Colon (tissue), 2 donors: ENCODE results near the gene PLXDC1.
"Not testable (repeated sequence)": the region's sequence is repeated elsewhere in the genome, so short reads cannot be mapped to it uniquely, and the experiment has no call there.

Source experiments
- FAIRE-seq: peaks from 2 replicates; lab custom pipeline; 2012; peaks lifted over from hg19 to GRCh38; lab: Jason Lieb, UNC
- donor health status: control.
- donor health status: control.

PLXDC1 gene

DNA sequence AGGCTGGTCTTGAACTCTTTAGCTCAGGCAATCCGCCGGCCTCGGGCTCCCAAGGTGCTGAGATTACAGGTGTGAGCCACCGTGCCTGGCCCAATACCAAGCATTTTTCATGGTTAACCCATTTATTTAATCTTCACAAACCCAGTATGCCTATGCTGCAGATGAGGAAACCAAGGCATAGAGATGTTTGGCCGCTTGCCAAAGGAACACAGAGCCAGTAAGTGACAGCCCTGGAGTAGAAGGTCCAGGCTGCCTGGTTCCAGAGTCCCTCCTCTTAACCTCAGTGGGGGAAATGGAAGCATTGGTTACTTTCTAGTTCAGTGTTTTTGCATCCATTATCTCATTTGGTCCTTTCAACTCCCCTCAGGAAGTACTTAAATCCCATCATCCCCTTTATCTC is 29.9 kb upstream of the PLXDC1 start:
- no peak for FAIRE-seq

DNA sequence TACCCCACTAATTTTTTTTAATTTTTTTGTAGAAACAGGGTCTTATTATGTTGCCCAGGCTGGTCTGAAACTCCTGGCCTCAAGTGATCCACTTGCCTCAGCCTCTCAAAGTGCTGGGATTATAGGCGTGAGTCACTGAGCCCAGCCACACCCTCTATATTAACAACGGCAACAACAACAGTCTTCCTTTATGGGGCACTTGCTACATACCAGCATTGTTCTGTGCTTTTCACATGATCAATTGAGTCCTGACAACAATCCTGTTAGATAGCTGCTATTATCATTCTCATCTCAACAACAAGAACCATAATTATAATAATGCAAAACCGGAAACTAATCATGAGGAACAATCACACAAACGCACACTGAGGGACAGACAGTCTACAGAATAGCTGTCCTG is 27.1 kb upstream of the PLXDC1 start:
- no peak for FAIRE-seq

DNA sequence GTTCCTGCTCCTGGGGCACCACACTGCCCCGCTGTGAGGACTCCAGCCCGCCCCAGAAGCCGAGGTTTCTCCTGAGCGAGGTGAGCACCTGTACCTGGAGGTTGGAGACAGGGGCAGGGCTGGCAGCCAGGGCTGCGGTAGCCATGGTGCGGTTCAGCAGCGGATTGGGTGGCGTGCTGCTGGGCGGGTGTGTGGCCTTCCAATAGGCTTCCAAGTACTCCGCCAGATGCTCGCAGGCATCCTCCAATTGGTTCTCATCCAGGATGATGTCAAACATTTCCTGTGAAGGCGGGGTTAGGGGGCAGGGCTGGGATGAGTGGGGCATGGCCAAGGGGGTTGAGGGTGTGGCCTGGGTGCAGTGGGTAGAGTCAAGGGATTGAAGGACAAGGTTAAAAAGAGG is 25.8 kb upstream of the PLXDC1 start:
- FAIRE-seq: no peak

DNA sequence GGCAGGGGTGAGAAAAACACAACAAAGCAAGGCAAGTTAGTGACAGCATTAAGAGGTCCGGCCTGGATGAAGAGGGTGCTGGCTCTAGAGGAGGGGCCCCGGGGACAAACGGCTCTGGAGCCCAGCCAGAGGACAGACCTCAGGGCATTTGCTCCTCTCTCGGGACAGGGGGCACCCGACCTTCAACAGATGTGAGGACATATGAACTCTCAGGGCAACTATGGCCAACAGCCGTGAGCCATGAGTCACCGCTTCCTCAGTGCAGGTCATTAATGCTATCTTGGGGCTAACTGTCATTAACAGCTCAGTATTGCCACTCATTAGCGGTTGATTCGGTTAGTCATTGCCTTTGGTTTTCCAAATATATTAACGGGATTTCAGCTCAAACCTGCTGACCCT is 24.3 kb upstream of the PLXDC1 start:
- no peak for FAIRE-seq

DNA sequence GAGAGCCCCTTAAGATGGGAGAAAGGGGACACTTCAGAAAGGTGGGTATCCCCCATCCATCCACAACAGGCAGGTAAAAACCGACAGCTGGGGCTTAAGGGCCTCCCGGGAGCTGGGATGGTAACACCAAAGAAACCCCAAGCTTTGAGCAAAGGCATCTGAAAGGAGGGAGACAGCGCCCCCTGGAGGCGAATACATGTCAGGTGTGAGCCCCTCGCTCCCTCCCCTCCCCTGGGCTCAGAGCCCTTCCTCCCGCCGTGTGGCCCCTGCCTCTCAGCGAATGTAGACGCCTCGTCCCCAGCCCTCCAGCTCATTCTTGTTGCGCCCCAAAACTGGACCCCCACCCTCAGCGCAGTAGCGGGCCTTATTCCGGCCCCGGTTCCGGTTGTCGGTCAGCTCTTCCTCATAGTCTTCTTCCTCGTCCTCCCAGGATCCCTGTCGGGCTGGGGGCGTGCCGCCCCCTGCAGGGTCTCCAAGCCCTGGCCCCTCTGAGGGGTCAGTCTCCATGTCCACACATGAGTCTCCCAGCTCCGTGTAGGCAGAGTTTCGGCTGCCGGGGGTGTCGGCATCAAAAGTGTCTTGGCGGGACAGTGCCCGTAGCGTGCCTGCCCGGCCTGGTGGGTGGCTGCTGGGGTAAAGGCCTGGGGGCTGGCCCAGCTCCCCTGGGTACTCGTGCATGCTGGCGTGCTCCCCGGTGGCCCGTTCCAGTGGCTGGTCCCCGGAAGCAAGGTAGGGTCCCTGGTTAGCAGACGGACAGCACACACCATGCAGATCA is 23.7 kb upstream of the PLXDC1 start:
- FAIRE-seq: no peak

DNA sequence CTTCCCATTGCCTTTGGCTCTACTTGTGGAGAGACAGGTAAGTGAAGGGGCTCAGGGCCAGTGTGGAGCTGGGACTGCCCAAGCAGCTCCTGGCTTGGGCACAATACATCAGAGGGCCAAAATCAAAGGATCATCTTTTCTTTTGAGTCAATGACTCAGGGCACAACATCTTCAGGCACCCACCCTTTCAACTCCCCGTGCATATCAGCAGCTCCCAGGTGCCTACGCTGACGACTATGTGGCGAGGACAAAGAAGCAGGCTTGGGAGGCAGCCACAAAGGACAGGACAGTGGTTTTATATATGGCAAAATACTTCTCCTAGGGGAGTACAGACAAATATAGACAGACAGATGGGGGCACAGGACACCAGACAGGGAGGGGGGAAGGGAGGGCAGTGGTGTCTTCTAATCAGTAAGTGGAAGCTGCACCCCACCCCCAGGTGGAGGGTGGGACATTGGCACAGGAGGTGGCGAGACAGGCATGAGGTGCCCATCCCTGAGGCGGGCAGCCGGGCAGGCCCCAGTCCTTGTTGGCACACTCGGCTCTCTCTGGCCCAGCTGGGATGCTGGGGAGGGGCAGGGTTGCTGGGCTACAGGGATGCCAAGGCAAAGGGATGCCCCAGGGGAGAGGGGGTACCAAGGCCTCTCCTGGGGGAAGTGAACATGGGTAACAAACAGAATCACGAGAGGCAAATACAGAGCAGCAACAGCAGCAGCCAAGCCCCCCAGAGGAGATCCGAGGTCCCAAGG is 22.3 kb upstream of the PLXDC1 start:
- FAIRE-seq: no peak

DNA sequence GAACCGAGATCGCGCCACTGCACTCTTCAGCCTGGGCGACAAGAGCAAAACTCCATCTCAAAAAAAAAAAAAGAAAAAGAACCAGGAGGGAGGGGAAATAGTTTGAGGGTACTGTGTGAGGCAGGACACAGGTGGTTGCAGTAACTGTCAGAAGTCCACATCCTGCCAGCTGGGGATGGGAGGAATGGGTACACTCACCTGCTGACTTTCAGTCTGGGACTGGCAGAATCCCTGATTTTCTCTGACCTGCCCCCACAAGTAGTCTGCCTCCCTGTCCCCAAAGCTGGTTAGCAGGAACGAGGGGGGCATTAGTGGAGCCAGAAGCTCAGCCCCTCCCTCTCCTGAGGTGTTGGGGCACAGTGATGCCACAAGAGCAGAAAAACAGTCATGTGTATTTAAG is 21.6 kb upstream of the PLXDC1 start:
- no peak for FAIRE-seq

DNA sequence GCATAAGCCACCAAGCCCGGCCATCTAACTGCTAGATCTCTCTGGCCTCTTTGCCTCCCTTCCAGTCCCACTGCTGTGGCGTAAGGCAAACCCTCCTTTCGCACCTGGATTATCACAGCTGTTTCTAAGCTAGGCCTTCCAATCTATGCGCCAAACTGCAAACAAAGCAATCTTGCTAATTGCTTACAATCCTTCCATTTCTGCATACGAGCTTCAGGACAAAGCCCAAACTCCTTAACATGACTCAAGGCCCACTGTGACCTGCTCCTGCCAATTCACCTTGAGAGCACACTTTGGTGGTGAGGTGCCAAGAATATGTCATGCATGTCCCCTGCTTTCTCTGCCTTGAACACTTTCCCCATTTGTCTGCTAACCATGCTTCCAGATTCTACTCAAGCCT is 20.5 kb upstream of the PLXDC1 start:
- FAIRE-seq: no peak

DNA sequence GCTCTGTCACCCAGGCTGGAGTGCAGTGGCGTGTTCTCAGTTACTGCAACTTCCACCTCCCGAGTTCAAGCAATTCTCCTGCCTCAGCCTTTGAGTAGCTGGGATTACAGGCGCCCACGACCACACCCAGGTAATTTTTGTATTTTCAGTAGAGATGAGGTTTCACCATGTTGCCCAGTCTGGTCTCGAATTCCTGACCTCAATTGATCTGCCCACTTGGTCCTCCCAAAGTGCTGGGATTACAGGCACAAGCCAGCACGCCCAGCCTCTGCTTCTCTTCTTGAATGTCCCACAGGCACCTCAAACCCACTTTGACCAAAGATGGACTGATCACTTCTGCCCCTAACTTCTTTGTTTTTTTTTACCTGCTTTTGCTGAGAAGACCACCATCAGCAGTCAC is 19.1 kb upstream of the PLXDC1 start:
- no peak for FAIRE-seq

DNA sequence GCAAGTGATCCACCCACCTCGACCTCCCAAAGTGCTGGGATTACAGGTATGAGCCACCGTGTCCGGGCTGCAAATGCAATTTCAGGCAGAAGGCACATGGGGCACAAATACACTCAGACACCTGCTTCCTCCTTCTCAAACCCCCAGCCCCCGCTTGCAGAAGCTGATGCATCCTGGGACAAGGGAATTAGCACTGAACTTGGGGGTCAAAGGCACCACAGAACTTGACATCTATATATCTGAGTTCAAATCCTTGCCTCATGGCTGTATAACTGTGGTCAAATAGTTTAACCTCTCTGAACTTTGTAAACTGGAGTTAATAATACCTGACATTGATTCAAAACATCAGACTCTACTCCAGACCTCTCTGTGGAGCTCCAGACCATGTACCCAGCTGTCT is 18.7 kb upstream of the PLXDC1 start:
- FAIRE-seq: no peak

DNA sequence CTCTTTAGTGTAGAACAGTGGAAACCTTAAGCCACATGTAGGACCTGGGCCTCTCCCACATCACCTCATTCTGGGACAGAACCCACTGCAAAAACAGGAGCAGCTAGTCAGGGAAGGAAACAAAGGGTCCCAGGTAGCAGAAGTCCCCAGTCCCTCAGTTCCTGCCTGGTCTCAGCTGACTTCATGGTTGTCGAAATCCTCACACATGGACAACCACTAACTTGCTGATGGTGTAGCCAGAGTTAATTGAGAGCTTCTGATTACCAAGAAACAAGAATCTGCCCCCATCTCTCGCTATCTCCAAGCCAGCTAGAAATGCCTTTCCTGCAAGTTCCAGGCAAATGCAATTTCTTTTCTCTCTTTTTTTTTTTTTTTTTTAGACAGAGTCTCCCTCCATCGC is 18.1 kb upstream of the PLXDC1 start:
- no peak for FAIRE-seq

DNA sequence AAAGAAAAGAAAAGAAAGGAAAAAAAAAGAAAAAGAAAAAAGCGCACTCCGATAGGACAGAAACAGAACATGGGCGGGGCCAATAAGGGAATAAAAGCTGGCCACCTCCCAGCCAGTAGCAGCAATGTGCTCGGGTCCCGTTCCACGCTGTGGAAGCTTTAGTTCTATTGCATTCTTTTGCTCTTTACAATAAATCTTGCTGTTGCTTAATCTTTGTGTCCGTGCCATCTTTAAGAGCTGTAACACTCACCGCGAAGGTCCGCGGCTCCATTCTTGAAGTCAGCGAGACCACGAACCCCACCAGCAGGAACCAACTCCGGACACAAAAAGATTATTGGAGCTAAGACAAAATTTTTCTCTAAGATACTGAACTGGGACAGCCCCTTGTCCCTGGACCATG is 17.7 kb upstream of the PLXDC1 start:
- no peak for FAIRE-seq

DNA sequence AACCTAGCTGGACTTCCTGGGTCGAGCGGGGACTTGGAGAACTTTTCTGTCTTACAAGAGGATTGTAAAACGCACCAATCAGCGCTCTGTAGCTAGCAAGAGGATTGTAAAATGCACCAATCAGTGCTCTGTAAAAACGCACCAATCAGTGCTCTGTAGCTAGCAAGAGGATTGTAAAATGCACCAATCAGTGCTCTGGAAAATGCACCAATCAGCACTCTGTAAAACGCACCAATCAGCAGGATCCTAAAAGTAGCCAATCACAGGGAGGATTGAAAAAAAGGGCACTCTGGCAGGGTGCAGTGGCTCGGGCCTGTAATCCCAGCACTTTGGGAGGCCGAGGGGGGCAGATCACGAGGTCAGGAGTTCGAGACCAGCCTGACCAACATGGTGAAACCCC is 17.1 kb upstream of the PLXDC1 start:
- FAIRE-seq: not testable (repeated sequence)

DNA sequence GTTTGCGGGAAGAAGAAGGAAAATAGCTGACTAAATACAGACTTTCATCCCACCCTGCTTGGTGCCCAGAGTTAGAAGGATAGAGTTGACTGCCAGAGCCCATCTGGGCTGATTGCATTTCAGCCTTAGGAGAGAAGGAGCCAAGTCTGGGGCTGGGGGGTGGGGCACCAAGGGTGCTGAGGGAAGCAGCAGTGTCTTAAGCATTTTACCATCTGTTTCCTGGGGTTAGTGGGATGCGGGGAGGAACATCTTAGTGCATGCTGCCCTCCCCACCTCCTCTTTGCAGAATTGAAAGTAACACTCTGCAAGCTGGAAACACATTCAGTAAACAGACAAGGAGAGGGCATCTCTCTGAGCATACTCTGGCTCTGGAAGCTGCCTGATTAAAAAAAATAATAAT is 16.0 kb upstream of the PLXDC1 start:
- FAIRE-seq: no peak

DNA sequence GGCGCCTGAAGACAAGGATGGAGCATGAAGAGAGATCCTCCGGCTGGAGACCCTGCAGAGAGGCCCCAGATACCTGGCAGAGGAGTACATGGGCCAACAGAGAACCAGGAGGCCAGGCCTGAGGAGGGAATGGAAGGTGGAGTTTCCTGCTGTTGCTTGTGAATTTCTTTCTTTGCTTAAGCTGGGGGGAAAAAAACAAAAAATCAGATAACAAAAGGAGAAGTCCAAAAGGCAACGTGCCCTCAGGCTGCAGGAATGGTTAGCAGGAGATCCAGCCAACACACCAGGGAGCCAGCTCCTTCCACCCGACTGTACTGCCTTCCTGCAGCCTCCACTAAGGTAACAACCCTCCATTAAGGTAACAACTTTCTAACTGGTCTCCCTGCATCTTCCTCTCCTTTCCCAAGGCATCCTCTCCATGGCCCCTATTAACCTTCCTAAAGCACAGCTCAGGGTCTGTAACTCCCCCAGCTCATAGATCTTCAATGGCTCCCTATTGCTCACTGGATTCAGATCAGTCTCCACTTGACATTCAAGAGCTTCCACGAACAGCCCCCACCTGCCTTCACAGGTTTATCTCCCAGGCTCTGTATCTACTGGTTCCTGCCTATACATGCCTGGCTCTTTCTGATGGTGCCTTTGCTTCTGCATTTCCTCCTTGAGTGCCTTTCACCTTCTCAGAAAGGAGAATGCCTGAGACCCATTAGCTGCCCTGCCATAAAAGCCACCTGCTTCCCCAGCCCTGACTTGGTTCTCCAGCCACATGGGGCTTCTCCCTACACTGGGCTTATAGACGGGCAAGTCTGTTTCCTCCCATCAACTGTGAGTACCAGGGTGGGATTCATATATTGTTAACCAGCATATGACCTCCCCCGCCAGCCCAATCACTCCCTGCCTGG is 15.2 kb upstream of the PLXDC1 start:
- no peak for FAIRE-seq

DNA sequence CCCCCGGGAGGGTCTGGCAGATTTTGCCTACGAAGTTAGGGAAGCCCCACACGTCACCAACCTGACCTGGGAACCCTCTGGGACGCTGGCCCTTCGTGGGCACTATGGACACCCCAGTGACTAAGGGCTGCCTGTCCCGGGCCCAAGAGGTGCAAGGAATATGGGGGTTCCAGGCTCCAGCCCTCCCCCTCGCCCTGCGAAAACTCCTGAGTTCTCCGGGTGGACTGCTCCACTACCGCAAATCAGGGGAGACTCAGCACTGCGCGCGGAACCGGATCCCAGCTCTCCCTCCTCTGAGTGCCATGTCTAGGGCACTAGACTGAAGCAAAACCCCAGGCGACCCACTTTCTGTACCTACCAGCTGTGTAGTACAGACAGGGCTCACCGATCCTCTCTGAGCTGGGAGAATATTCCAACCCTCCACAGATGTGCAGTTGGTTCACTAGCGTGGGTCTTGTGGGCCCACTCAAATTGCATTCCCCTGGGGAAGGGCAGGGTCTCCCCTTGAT is 14.5 kb upstream of the PLXDC1 start, which contains the start of gene ARL5C:
Gene ARL5C (minus strand): TSS at position 321 of the 509 bp plus-strand sequence. CDS start 401 bp downstream, outside the sequence.
- FAIRE-seq: no peak

DNA sequence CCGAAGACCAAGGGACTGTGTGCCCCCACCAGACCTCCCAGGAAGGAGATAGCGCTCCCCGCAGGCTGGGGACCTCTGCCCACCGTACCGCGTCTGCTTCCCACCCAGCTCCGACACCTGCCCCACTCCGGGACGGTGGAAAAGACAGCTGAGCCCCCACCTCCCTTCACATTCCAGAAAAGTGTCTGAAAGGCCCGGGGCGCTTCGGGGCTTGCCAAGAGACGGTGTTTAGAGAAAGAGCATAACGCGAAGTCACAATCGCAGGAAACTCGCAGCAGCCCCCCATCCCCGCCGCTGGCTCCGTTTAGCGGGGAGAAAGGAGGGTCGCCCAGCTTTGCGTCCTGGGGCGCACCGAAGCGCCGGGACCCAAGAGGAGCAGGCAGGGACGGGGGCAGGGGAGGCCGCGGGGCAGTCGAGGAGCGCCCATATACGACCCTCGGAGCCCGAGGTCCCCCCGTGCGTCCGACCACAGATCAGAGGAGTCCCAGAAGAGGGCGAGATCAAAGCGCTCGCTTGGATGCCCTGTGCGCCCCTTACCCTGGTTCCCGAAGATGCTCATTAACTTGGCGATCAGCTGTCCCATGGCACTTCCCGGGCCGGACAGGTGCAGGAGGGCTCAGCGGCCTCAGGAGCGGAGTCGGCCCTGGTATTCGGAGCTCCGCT is 13.9 kb upstream of the PLXDC1 start:
- no peak for FAIRE-seq

DNA sequence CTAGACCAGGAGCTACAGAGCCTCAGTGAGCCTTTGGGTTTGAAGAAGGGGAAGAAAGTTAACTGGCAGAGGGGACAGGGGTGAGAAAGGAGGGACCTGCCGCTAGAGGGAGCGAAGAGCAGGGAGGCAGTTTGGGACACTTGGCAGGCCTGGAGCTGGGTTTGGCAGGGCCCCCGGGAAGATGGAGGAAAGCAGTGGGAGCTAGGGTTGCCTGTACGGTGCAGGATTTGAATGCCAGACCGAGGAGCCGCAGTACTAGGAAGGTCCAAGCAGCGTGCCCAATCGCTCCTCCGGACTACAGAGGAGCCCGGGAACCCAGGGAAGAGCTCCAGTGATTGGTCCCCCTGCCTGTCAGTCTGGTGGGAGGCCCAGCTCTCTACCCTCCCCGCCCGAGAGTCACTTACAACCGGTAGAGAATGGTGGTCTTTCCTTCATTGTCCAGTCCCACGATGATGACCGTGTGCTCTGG is 13.3 kb upstream of the PLXDC1 start:
- FAIRE-seq: no peak

DNA sequence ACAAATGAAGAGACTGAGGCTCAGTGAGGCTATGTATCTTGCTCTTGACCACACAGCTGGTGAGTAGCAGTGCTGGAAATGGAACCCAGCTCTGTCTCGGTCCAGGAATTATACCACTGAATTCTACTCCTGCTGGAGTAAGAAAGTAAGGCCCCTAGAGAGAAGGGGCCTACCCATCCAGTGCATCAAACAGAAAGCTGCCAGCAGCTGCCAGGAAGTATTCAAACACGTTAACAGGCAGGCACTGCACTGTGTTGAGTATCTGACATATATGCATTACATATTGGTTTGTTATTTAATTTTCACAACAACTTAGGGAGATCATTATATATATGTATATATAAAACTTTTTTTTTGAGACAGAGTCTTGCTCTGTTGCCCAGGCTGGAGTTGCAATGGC is 10.5 kb upstream of the PLXDC1 start:
- FAIRE-seq: no peak

DNA sequence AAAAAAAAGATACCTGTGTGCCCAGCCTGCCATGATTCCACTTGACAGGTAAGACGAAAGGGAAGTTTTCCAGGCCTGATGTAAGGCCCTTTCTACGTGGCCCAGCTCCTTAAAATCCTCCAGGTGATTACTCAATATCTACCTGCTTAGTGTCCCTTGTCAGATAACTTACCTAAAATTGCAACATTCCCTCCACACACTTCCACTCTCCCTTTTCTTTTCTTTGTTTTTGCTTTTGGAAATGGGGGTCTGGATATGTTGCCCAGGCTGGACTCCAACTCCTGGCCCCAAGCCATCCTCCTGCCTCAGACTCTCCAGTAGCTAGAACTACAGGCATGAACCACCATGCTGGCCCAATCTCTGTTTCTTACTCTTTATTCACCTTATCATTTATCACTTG is 7.2 kb upstream of the PLXDC1 start:
- no peak for FAIRE-seq

DNA sequence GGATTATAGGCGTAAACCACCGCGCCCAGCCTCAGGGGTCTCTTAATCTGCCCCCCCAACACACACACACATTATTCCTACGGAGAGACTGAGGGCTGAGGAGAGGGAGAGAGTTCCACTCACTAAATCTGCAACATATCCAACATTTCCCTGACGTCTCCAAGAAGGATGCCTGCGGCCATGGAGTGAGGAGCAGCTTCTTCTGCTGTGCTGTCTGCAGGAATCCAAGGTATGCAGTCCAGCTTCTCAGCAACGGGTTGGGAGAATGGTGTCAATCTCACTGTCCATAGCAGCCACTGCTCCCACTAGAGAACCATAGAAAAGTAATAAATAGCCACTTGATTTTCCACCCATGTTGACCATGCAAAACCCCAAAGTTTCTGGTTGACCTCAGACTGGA is 5.1 kb upstream of the PLXDC1 start:
- no peak for FAIRE-seq

DNA sequence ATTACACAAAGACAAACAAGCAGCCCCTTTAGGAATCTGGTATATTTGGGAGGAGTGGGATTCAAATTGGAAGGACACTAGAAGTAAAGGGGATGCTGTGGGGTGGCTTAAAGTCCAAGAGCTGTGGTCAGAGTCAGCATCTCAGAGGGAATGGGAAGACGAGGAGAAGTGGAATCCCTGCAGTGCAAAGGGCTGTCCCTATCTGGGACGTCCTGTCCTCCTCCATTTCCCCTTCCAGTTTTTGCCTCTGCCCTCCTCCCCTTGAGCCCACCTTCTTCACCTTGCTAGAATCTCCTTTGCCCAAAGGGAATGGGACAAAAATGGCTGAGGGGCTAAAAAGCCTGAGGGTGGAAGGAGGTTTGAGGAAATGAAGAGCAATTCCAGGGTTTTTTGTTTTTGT is 4.2 kb upstream of the PLXDC1 start:
- no peak for FAIRE-seq
